ENCODE measurements around the gene SLC26A4.

SLC26A4 gene

GRCh38 chr7:107696330-107696946 lies 35.8 kb downstream of the SLC26A4 start:
- no peak for DNase-seq (ENCODE audit: low spot score)

GRCh38 chr7:107697321-107698049 lies 36.9 kb downstream of the SLC26A4 start:
- DNase-seq (ENCODE audit: low spot score): no peak

GRCh38 chr7:107700570-107700969 lies 39.9 kb downstream of the SLC26A4 start:
- DNase-seq (ENCODE audit: low spot score): no peak

GRCh38 chr7:107701191-107701590 lies 40.6 kb downstream of the SLC26A4 start:
- DNase-seq (ENCODE audit: low spot score): no peak

- no peak for DNase-seq (ENCODE audit: low spot score)
Observed at GRCh38 chr7:107703219-107703618, 42.6 kb downstream of the SLC26A4 start.

GRCh38 chr7:107703872-107704271 lies 43.2 kb downstream of the SLC26A4 start:
- no peak for DNase-seq (ENCODE audit: low spot score)

- peak; percentile 10 for DNase-seq (ENCODE audit: low spot score)
Observed at GRCh38 chr7:107708956-107709355, 48.3 kb downstream of the SLC26A4 start.

GRCh38 chr7:107711301-107711700 lies 50.7 kb downstream of the SLC26A4 start:
- peak; percentile 33 for DNase-seq (ENCODE audit: low spot score)

GRCh38 chr7:107712025-107712424 lies 51.4 kb downstream of the SLC26A4 start:
- DNase-seq (ENCODE audit: low spot score): no peak

GRCh38 chr7:107712896-107713295 lies 52.3 kb downstream of the SLC26A4 start:
- no peak for DNase-seq (ENCODE audit: low spot score)

GRCh38 chr7:107715531-107715930 lies 54.9 kb downstream of the SLC26A4 start:
- DNase-seq (ENCODE audit: low spot score): no peak

- DNase-seq (ENCODE audit: low spot score): no peak
Observed at GRCh38 chr7:107718456-107719193, 58.0 kb downstream of the SLC26A4 start.

- no peak for DNase-seq (ENCODE audit: low spot score)
Observed at GRCh38 chr7:107721286-107721685, 60.7 kb downstream of the SLC26A4 start.

- DNase-seq (ENCODE audit: low spot score): no peak
Observed at GRCh38 chr7:107723255-107723654, 62.6 kb downstream of the SLC26A4 start.

GRCh38 chr7:107725138-107725740 lies 64.6 kb downstream of the SLC26A4 start:
- DNase-seq (ENCODE audit: low spot score): peak; percentile 51

- DNase-seq (ENCODE audit: low spot score): no peak
Observed at GRCh38 chr7:107726356-107727130, 65.9 kb downstream of the SLC26A4 start.

- no peak for DNase-seq (ENCODE audit: low spot score)
Observed at GRCh38 chr7:107728276-107728675, 67.6 kb downstream of the SLC26A4 start.

GRCh38 chr7:107742678-107743566 lies 82.3 kb downstream of the SLC26A4 start:
- peak; percentile 42 for DNase-seq (ENCODE audit: low spot score)

GRCh38 chr7:107743567-107744344 lies 83.1 kb downstream of the SLC26A4 start, which contains the start of gene CBLL1:
Gene CBLL1, plus strand, starts transcription at chr7:107744142. Its CDS starts 22 bp downstream, at chr7:107744164.
- peak; percentile 97 for DNase-seq (ENCODE audit: low spot score)

GRCh38 chr7:107744345-107744750 lies 83.7 kb downstream of the SLC26A4 start:
- no peak for DNase-seq (ENCODE audit: low spot score)

All from GM03348 (cell line).